ACC112 (cell line): ENCODE data around the gene RNF166.
"Not testable (repeated sequence)": the region's sequence is repeated elsewhere in the genome, so short reads cannot be mapped to it uniquely, and the experiment has no call there.

ENCODE experiments used
- H2AFZ ChIP-seq: fragments of 200-600 bp; sonication (generic); one replicate; pipeline ENCODE4 v1.6.0; 2017; ENCODE audit warnings: antibody characterized with exemption, low read length; ENCODE audit not compliant: unreplicated experiment
- H3K27ac ChIP-seq: fragments of 200-600 bp; sonication (generic); 2 replicates; pipeline ENCODE4 v1.5.1; 2014; ENCODE audit warnings: low read depth, mild to moderate bottlenecking, antibody characterized with exemption, low read length, moderate library complexity
- H3K27me3 ChIP-seq: fragments of 200-600 bp; sonication (generic); 2 replicates; pipeline ENCODE4 v1.6.1; 2014; ENCODE audit warnings: mild to moderate bottlenecking, antibody characterized with exemption, low read length, moderate library complexity, mixed read lengths; ENCODE audit not compliant: insufficient read depth
- H3K36me3 ChIP-seq: fragments of 200-600 bp; sonication (generic); 2 replicates; pipeline ENCODE4 v1.6.1; 2016; ENCODE audit warnings: mild to moderate bottlenecking, antibody characterized with exemption, low read length, moderate library complexity, mixed read lengths; ENCODE audit not compliant: insufficient read depth
- H3K4me1 ChIP-seq: fragments of 200-600 bp; sonication (generic); one replicate; pipeline ENCODE4 v1.6.1; 2016; ENCODE audit warnings: low read length, mixed read lengths; ENCODE audit not compliant: insufficient read depth, unreplicated experiment, control insufficient read depth
- H3K4me3 ChIP-seq: fragments of 200-600 bp; sonication (generic); 2 replicates; pipeline ENCODE4 v1.5.1; 2014; ENCODE audit warnings: mild to moderate bottlenecking, low read depth, low read length
- H3K79me2 ChIP-seq: fragments of 200-600 bp; sonication (generic); one replicate; pipeline ENCODE4 v1.6.0; 2016; ENCODE audit warnings: low read length; ENCODE audit not compliant: control insufficient read depth, unreplicated experiment, insufficient read depth

Gene RNF166

DNA sequence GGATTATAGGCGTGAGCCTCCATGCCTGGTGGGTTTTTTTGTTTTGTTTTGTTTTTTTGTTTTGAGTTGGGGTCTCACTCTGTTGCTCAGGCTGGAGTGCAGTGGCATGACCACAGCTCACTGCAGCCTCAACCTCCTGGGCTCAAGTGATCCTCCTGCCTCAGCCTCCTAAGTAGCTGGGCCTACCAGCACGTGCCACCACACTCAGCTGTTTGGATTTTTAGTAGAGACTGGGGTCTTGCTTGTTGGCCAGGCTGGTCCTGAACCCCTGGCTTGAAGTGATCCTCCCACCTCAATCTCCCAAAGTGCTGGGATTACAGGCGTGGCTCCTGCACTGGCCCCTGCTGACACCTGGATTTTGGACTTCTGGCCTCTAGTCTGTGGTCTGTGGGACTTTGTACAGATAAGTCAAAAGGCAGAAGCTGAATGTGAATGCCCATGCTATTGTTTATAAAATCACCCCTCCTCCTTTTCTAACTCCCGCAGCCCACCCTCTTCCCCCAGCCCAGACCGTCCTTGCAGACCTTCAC lies 25.6 kb downstream of the RNF166 start:
- Histone ChIP-seq H3K36me3 (no peaks in the 10 kb centered on the region), H3K27me3 (peaks cover 8% of the 10 kb centered on the region; the same call in 1 of the 2 replicates), H3K4me1 (peaks cover 14% of the 10 kb centered on the region), H3K79me2 (no peaks in the 10 kb centered on the region), H3K27ac (no peak overlapping the region), H3K4me3 (no peak overlapping the region), H2AFZ (no peak overlapping the region)

DNA sequence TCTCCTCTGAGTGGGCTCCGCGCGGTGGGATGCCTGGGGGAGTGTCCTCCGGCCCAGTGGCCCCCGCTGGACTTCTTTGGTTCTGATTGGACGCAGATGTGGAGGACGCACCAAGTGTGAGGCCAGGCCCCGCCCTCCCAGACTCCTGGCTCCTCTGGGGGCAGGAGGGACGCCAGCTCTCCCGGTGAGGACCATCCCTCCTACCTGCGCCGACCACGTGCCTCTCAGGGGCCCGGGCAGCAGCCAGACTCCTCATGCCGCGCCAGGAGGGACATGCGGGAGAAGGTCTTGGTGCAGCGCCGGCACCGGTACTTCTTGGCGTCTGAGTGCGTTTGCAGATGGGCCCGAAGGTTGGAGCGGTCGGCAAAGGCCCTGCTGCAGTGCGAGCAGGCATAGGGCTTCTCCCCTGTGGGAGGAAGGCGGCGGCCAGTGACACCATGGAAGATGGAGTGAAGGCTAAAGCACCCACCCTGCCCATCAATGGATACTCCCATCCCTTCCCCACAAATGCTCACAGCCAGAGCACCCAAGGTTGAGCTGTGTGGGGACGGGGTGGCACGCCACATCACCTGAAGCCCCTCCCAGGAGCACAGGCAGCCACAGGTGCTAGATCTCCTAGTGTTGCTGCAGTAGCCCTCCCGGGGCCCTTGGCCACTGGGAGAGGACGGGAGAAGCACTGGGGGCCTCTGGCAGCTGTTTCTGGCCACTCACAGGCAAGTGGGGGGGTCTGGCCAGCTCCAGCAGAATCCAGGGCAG lies 27.8 kb downstream of the RNF166 start:
- H2AFZ ChIP-seq: no peak overlapping the region
- no peaks in the 10 kb centered on the region for H3K79me2 ChIP-seq
- H3K27me3 ChIP-seq: peaks cover 4% of the 10 kb centered on the region; the same call in 1 of the 2 replicates
- no peak overlapping the region for H3K27ac ChIP-seq
- H3K4me1 ChIP-seq: peaks cover 4% of the 10 kb centered on the region
- H3K4me3 ChIP-seq: no peak overlapping the region
- no peaks in the 10 kb centered on the region for H3K36me3 ChIP-seq

GRCh38 chr16:88677721-88678120 lies 28.5 kb downstream of the RNF166 start:
- no peak overlapping the region for H3K4me3 ChIP-seq

DNA sequence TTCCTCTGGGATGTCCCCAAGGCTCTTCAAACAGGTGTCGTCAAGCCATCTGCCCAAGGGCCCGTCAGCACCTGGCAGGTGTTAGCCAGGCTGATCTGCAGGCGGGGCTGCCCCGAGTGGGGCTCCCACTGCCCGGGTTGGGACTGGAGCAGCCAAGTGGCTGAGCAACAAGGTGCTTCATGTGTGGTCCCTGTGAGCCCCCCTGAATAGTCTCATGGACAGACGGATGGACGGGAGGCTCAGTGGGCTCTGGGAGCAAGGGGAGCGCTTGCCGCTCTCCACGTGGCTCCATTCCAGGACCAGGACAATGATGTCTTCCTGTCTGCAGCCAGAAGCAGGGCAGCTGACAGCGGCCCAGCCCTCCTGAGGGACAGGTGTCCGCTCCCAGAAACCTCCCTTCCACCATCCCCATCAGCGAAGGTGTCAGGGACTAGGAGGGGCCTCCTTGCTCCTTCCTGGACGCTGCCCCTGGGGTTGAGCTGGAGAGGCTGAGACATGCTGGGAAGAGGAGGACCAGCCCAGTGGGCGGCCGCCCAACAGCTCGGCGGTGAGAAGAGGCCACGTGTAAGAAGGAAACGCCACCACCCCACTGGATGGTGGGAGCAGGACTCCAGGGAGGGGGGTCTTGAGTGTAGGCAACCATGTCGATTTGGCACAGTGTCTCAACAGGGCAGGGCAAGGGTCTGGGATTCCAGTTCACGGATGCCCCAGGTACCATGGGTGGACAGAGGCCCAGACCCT lies 29.5 kb downstream of the RNF166 start:
- H3K27ac ChIP-seq: no peak overlapping the region
- no peak overlapping the region for H2AFZ ChIP-seq
- no peak overlapping the region for H3K4me3 ChIP-seq
- H3K4me1 ChIP-seq: peaks cover 1% of the 10 kb centered on the region
- H3K79me2 ChIP-seq: no peaks in the 10 kb centered on the region
- no peaks in the 10 kb centered on the region for H3K36me3 ChIP-seq
- peaks cover 4% of the 10 kb centered on the region; the same call in 1 of the 2 replicates for H3K27me3 ChIP-seq

More at GRCh38 chr16:88677721-88678120, 28.5 kb downstream of the RNF166 start:
- Histone ChIP-seq H3K4me1 (peaks cover 4% of the 10 kb centered on the region), H3K79me2 (no peaks in the 10 kb centered on the region), H3K27me3 (peaks cover 4% of the 10 kb centered on the region; the same call in 1 of the 2 replicates), H2AFZ (no peak overlapping the region), H3K27ac (no peak overlapping the region), H3K36me3 (no peaks in the 10 kb centered on the region)

DNA sequence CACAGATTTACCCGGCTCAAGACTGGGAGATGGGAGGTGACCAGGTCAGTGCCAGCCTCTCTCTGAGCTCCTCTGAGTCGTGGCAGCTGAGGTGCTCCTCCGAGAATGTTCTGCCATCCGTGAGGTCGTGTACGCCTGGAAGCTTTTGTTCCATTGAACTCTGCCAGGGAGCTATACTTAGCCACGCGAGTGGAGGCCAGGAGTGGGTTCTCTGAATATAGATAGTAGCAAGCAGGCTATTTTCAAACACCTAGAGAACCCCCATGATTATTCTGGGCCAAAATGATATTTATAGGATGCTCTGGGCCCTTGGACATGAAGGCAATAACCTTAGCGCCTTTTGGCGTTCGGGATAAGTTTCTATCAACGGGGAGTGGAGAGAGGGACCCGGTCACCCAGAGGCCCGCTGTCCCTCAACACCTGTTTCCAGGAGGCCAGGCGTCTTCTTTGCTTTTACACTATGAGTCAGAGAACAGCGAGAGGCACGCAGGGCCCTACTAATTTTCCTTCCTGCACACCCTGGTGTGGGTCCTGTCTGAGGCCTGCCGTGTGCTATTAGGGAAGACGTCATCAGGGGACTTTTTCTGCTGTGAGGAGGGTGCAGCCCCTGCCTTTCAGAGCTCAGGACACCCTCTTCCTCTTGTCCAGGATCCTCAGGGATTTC lies 32.4 kb downstream of the RNF166 start:
- no peaks in the 10 kb centered on the region for H3K4me1 ChIP-seq
- H3K27me3 ChIP-seq: peaks cover 3% of the 10 kb centered on the region; the same call in 1 of the 2 replicates
- H3K36me3 ChIP-seq: no peaks in the 10 kb centered on the region
- H3K27ac ChIP-seq: no peak overlapping the region
- H3K79me2 ChIP-seq: no peaks in the 10 kb centered on the region
- H3K4me3 ChIP-seq: no peak overlapping the region
- no peak overlapping the region for H2AFZ ChIP-seq

DNA sequence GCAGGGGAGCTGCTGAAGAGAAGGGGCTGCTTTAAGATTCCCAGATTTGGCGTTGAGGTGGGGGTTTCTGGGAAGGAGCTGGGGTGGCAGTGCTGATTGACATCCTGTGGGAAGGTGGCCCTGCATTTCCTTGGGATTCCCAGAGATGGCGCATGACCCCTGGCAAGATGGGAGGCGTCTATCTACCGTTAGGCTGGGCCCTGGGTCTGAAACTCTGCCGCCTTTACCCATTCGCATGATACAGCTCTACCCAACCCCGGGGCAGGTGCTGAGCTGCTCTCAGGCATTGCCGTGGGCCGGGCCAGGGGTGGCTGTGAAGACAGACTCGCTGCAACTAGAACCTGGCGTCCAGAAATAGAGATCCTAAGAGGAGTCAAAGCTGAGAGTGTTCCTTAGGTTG lies 33.4 kb downstream of the RNF166 start:
- Histone ChIP-seq H3K27me3 (no peaks in the 10 kb centered on the region), H3K79me2 (no peaks in the 10 kb centered on the region), H3K4me3 (no peak overlapping the region), H2AFZ (no peak overlapping the region), H3K36me3 (no peaks in the 10 kb centered on the region), H3K27ac (no peak overlapping the region), H3K4me1 (no peaks in the 10 kb centered on the region)

DNA sequence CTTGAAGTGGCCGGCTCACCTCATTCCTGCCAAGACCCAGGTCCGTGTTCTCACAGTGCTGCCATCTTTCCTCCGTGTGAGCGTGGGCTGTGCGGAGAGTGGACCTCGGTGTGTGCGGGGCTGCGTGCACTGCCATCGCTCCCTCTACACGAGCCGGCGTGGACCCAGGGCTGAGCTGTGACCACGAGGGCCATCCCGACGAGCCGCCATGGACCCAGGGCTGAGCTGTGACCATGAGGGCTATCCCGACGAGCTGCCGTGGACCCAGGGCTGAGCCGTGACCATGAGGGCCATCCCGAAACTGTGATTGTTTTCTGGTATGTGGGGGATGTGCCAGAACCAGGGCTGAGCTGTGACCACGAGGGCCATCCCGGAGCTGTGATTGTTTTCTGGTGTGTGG lies 34.4 kb downstream of the RNF166 start:
- H2AFZ ChIP-seq: no peak overlapping the region
- H3K36me3 ChIP-seq: no peaks in the 10 kb centered on the region
- no peaks in the 10 kb centered on the region for H3K4me1 ChIP-seq
- no peaks in the 10 kb centered on the region for H3K27me3 ChIP-seq
- H3K27ac ChIP-seq: no peak overlapping the region
- H3K79me2 ChIP-seq: no peaks in the 10 kb centered on the region
- H3K4me3 ChIP-seq: no peak overlapping the region

DNA sequence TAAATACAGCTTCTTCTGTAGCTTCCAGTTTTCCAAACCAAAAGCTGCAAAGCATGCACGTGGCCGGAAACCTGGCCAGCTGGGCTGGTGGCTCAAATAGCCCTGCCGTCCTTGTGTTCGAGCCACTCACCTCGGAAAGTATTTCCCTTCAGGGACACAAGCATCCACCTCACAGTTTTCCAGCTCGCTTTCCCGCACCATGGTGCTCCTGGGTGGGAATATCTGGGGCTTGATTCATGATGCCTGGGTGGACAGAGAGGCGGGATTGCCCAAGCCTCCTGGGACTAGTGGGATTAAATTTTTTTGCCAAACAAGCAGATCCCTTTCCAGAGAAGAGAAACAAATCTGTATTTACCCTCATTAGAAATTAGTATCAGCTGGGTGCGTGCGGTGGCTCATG lies 36.2 kb downstream of the RNF166 start:
- H3K36me3 ChIP-seq: no peaks in the 10 kb centered on the region
- H3K27ac ChIP-seq: no peak overlapping the region

DNA sequence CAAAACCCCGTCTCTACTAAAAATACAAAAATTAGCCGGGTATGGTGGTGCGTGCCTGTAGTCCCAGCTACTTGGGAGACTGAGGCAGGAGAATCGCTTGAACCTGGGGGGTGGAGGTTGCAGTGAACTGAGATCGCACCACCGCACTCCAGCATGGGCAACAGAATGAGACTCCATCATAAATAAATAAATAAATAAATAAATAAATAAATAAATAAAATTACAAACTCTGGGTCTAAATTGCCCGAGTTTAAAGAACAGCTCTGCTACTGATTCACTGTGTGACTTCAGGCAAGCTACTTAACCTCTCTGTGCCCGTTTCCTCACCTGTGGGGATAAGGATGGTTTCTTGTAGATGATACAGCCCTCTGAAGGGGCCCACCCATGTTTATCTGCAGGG lies 36.7 kb downstream of the RNF166 start:
- H3K4me1 ChIP-seq, H3K27ac ChIP-seq, H3K79me2 ChIP-seq, H3K36me3 ChIP-seq, H3K4me3 ChIP-seq, H3K27me3 ChIP-seq, H2AFZ ChIP-seq: not testable (repeated sequence)

More for the DNA sequence above, 36.2 kb downstream of the RNF166 start:
- Histone ChIP-seq H3K4me3 (no peak overlapping the region), H2AFZ (no peak overlapping the region), H3K27me3 (no peaks in the 10 kb centered on the region), H3K79me2 (no peaks in the 10 kb centered on the region), H3K4me1 (no peaks in the 10 kb centered on the region)

GRCh38 chr16:88667461-88667860 lies 38.7 kb downstream of the RNF166 start:
- Histone ChIP-seq H3K79me2 (peaks cover under 1% of the 10 kb centered on the region), H3K27me3 (no peaks in the 10 kb centered on the region), H3K27ac (no peak overlapping the region), H3K36me3 (no peaks in the 10 kb centered on the region), H2AFZ (no peak overlapping the region), H3K4me1 (no peaks in the 10 kb centered on the region), H3K4me3 (no peak overlapping the region)
